DMS114 treated with DMSO at 0.1 percent for 48 hours (cell line): ENCODE results near the gene ACAN.
A peak's percentile ranks its signal among the peaks of the same experiment; 100 is the strongest.

Experiments used
- DNase-seq: peaks from one replicate; lab custom pipeline; 2025; ENCODE audit not compliant: unreplicated experiment; lab: John Stamatoyannopoulos, UW

Gene ACAN

GRCh38 chr15:88900982-88901418 lies 97.8 kb downstream of the ACAN start:
- DNase-seq, result no peak

- DNase-seq, result no peak
Measured at GRCh38 chr15:88901508-88902220, 98.4 kb downstream of the ACAN start.

GRCh38 chr15:88902221-88902835 lies 99.1 kb downstream of the ACAN start:
- DNase-seq, result no peak

- DNase-seq, result no peak
Measured at GRCh38 chr15:88902846-88903245, 99.6 kb downstream of the ACAN start.

DNA sequence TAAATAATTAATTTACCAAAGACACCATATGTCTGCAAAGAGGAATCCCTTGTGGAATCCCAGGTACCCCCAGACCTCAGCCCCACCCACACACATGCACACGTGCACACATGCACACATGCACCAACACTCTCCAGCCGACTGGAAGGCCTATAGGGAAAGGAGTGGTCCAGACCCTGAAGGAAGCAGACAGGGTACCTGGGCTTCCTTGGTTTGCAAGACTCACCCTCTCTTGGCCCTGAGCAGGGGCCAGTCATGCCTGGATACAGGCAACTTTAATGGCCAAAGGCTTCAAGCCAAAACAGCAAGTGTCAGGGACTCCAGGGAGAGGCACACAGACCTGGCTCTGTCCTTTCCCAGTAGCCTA lies 101.0 kb downstream of the ACAN start:
- no peak for DNase-seq

GRCh38 chr15:88904624-88905327 lies 101.5 kb downstream of the ACAN start:
- peak; percentile 74 for DNase-seq

DNA sequence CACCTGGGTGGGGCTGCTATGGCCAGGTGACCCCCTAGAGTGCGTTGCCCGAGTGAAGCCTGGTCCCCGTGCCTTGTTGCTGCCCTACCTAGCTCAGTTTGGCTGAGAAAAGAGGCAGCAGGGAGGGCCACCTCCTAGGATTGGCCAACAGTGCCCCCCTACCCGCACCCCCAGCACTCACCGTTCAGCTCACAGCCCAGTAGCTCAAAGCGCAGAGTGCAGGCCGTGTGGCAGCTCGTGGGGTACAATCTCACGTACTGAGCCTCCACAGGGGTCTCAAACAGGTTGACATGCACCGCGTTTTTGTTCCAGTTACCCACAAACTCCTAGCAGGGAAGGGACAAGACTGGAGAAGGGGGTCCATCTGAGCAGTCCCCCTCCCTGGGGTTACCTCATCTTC lies 102.3 kb downstream of the ACAN start:
- DNase-seq, result no peak

DNA sequence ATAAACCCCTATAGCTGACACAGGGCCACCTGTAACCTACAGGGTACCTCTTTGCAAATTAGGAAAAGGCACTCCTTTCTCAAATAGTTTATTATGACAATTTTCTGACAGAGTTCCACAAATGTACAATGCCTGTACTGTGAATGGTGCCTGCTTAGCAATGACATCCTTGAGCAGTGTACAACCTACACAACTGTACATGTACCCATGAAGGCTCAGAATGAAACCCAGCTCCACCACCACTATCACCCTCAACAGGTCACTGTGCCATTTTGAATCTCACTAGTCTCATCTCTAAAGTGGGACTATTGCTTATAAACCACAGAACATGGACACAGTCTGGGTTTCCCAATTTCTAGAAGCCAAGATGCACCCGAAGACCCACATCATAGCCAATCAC lies 102.9 kb downstream of the ACAN start:
- no peak for DNase-seq

DNA sequence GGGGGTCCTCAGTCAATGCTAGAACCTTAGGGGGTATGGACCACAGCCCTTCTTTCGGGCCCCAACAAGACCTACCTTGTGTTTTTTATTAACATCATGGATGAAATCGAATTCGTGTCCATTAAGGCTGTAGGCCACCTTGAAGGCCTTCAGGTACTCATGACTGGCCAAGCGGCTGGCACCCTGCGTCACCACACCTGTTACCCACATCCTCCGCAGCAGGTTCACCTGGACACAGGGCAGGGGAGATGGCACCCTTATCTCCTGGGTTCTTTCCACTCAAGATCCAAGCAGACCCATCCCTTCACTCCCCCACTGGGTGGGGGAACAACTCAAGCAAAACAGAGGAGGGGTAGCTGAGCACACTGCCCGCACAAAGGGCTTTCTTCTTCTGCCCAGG lies 103.3 kb downstream of the ACAN start:
- DNase-seq, result no peak

DNA sequence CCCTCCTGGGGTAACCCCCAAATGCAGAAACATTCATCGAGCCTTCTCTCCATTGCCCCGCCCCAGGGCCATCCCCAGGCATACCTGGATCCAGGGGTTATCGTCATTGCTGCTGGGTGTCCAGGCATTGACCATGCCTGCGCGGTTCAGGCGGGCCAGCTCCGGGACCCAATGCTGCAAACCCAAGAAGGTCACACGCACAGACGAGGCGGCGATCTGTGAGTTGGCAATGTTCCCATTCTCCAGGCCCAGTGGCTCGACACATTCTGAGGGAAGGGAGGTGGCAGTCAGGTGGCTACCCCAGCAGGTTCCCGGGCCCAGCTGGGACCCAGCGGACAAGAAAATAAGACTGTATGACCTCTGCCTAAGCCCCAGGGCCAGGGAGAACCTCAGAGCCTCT lies 103.9 kb downstream of the ACAN start:
- DNase-seq, result no peak

- DNase-seq, result no peak
Measured at GRCh38 chr15:88908123-88908522, 104.9 kb downstream of the ACAN start.

GRCh38 chr15:88908697-88909621 lies 105.7 kb downstream of the ACAN start:
- DNase-seq, result no peak

- no peak for DNase-seq
Measured at GRCh38 chr15:88909956-88910831, 107.0 kb downstream of the ACAN start.

GRCh38 chr15:88911766-88912118 lies 108.5 kb downstream of the ACAN start:
- no peak for DNase-seq

- DNase-seq, result no peak
Measured at GRCh38 chr15:88912500-88912921, 109.3 kb downstream of the ACAN start.

DNA sequence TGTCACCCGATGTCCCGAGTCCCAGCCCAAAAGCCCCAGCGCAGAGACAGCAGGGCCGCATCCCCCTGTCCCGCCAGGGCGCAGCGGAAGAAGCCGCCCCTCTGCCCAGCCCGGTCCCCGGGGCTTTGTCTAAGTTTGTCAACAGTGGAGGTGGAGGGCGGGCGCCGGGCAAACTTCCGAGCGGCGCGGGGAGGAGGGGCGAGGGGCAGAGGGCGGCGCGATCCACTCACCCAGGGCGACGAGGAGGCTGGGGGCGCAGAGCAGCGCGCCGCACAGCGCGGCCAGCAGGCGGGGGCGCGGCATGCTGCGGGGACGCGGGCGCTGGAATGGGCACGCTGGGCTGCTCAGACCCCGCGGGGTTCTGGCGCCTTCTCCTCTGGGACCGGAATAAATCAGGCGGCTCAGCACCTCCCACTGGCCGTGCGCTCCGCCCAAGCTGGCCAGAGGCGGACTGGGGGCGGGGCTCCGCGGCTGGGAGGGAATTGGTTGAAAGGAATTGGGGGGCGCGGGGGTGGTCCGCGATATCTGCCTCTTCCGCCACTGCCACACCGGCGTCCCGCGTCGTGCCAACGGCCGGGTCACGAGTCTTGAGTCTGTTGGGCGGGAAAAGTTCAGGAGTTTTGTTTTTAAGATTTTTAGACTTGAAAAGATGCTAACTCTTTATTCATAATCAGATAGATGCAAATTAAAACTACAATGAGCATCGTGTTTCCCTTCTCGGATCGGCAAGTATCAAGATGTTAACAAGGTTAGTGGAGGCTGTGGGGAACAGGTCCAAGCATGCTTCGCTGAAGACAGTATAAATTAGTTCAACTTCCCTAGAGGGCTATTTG lies 110.0 kb downstream of the ACAN start, which contains the start of gene MFGE8:
Gene MFGE8, minus strand, starts transcription at position 363 of the 833 bp plus-strand sequence. Its CDS starts 60 bp downstream, at position 303.
- peak; percentile 74 for DNase-seq

- no peak for DNase-seq
Measured at GRCh38 chr15:88913850-88914169, 110.6 kb downstream of the ACAN start.

DNA sequence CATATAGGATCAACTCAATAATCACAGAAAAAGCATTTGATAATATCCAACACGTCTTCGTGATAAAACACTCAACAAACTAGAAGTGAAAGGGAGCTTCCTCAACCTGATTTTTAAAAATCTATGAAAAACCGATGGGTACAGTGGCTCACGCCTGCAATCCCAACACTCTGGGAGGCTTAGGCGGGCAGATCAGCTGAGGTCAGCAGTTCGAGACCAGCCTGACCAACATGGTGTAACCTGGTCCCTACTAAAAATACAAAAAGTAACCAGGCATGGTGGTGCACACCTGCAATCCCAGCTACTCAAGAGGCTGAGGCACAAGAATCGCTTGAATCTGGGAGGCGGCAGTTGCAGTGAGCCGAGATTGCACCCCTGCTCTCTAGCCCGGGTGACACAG lies 112.1 kb downstream of the ACAN start:
- no peak for DNase-seq

- DNase-seq, result no peak
Measured at GRCh38 chr15:88917760-88918159, 114.5 kb downstream of the ACAN start.
